Lower lobe of right lung (tissue), 2 donors: ENCODE results near the gene HAUS6. TPM values are rescaled to one million over a fixed set of nuclear protein-coding genes. Genes with fewer than 3 reads are reported as not detected.

Experiments
- ATAC-seq, 2 donors: fragments of 200-7000 bp; cut with Tn5 transposase; one replicate each; pipeline ENCODE4 v1.9.1; 2020 to 2022; ENCODE audit warnings: mild to moderate bottlenecking in 2 of 2, moderate library complexity in 2 of 2
- DNase-seq: peaks from one replicate; pipeline ENCODE4 v3.0.0-alpha.2; 2020
- H3K27ac ChIP-seq: fragments of 200-600 bp; one replicate; pipeline ENCODE4 v1.8.0; 2022
- H3K27me3 ChIP-seq: fragments of 200-600 bp; one replicate; pipeline ENCODE4 v1.8.0; 2022; ENCODE audit warnings: low read depth
- H3K36me3 ChIP-seq: fragments of 200-600 bp; one replicate; pipeline ENCODE4 v1.8.0; 2022; ENCODE audit warnings: mild to moderate bottlenecking
- H3K4me1 ChIP-seq: fragments of 200-600 bp; one replicate; pipeline ENCODE4 v1.8.0; 2022
- H3K4me3 ChIP-seq: fragments of 200-600 bp; one replicate; pipeline ENCODE4 v1.8.0; 2022; ENCODE audit warnings: mild to moderate bottlenecking
- H3K9me3 ChIP-seq: fragments of 200-600 bp; one replicate; pipeline ENCODE4 v1.8.0; 2022
- intact Hi-C: fragments of 100-400 bp; cut with DNase I; formaldehyde crosslinking; loops from one replicate; pipeline ENCODE4 v1.11.0; 2022
- total RNA-seq: library from RNA; stranded (reverse); fragmentation: NEBNext Ultra II Directional; extraction: Animal tissue kit (Norgen Biotek cat#: 25700); gene quantifications from one replicate; pipeline ENCODE4 v1.2.1, GENCODE V29; 2021
- TF ChIP-seq, protein P1 (sequence below): fragments of 200-600 bp; IDR thresholded peaks from one replicate; pipeline ENCODE4 v1.8.0; 2022; ENCODE audit warnings: antibody characterized with exemption, mild to moderate bottlenecking
- donor health status: DM: no; HTN: yes; CAD: no; lungs with severe emphysema.

HAUS6 gene
- total RNA-seq, 1 donor from 2014 or later = 7.5 TPM

DNA sequence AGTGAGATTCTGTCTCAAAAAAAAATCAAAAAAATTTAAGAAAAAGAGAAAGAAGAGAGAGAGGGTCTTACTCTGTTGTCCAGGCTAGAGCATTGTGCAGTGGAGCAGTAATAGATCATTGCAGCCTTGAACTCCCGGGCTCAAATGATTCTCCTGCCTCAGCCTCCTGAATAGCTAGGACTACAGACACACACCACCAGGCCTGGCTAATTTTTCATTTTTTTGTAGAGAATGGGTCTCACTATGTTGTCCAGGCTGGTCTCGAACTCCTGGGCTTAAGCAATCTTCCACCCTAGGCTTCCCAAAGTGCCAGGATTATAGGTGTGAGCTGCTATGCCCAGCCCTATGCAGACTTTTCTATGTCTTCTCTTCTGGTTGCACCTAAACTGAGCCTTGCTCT is 28.5 kb downstream of the HAUS6 start:
- H3K4me3 ChIP-seq = no peak overlapping the region
- intact Hi-C loops = no loop called here
- TF ChIP-seq, protein P1, sequence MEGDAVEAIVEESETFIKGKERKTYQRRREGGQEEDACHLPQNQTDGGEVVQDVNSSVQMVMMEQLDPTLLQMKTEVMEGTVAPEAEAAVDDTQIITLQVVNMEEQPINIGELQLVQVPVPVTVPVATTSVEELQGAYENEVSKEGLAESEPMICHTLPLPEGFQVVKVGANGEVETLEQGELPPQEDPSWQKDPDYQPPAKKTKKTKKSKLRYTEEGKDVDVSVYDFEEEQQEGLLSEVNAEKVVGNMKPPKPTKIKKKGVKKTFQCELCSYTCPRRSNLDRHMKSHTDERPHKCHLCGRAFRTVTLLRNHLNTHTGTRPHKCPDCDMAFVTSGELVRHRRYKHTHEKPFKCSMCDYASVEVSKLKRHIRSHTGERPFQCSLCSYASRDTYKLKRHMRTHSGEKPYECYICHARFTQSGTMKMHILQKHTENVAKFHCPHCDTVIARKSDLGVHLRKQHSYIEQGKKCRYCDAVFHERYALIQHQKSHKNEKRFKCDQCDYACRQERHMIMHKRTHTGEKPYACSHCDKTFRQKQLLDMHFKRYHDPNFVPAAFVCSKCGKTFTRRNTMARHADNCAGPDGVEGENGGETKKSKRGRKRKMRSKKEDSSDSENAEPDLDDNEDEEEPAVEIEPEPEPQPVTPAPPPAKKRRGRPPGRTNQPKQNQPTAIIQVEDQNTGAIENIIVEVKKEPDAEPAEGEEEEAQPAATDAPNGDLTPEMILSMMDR = no peak
- no peaks in the 10 kb centered on the region for H3K27me3 ChIP-seq
- H3K4me1 ChIP-seq = no peaks in the 10 kb centered on the region
- H3K9me3 ChIP-seq = no peaks in the 10 kb centered on the region
- DNase-seq (no peak), ATAC-seq (no peak)
- H3K36me3 ChIP-seq = peaks cover 84% of the 10 kb centered on the region
- H3K27ac ChIP-seq = no peak overlapping the region

DNA sequence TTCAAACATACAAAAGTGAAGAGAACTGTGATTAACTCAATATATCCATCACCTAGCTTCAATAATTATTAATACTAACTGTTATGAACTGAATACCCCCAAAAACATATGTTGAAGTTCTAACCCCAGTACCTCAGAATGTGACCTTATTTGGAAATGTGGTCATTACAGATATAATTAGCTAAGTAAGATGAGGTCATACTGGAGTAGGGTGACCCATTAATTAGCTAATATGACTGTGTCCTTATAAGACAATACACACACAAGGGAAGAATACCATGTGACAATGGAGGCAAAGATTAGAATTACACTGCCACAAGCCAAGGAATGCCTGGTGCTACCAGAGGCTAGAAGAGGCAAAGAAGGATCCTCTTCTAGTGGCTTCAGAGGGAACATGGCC is 45.7 kb downstream of the HAUS6 start:
- TF ChIP-seq, protein P1 = no peak
- intact Hi-C loops = no loop called here

DNA sequence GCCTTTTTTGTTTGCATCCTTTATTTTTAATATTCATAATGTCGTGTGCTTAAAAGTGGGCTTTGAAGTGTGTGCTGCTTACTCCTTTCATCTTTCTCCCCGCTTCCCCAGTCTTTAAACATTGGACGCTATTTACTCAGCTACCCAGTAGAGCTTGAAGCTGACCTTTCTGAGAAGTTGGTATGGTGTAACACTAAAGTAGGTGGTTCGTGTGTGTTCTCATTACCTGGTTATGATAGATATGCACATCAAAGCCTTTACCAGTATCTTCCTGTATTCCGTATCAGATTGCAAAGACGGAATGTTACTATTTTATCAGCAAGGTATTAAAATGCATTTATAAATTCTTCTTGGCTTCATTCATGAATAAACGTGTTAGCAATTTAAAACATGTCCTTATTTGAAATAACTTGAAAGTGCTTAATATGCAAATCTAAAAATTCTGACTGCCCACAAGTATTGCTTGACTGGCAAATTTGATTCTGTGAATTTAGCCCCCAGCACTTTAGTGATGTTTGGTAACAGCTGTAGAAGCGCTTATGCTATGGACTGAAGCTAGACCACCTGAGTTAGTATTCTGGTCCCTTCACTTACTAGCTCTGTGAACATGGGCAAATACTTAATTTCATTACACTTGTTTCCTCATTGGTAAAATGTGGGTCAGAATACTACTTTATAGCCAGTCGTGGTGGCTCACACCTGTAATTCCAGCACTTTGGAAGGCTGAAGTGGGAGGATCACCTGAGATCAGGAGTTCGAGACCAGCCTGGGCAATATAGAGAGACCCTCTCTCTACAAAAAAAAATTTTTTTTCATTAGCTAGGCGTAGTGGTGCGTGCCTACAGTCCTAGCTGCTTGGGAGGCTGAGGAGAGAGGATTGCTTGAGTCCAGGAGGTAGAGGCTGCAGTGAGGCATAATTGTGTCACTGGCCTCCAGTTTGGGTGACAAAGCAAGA is 51.8 kb downstream of the HAUS6 start:
- ATAC-seq (no peak), DNase-seq (no peak)
- Histone ChIP-seq H3K36me3 (peaks cover 3% of the 10 kb centered on the region), H3K4me3 (peak overlapping the region; percentile 76), H3K27ac (peak overlapping the region; percentile 92), H3K4me1 (peaks cover 35% of the 10 kb centered on the region), H3K27me3 (no peaks in the 10 kb centered on the region), H3K9me3 (no peaks in the 10 kb centered on the region)
- TF ChIP-seq, protein P1 = no peak
- intact Hi-C loops = no loop called here

More for the DNA sequence above, 45.7 kb downstream of the HAUS6 start:
- Histone ChIP-seq H3K9me3 (no peaks in the 10 kb centered on the region), H3K27me3 (no peaks in the 10 kb centered on the region), H3K4me1 (peaks cover 8% of the 10 kb centered on the region), H3K27ac (no peak overlapping the region), H3K4me3 (no peak overlapping the region), H3K36me3 (peaks cover 62% of the 10 kb centered on the region)
- ATAC-seq (no peak), DNase-seq (no peak)

DNA sequence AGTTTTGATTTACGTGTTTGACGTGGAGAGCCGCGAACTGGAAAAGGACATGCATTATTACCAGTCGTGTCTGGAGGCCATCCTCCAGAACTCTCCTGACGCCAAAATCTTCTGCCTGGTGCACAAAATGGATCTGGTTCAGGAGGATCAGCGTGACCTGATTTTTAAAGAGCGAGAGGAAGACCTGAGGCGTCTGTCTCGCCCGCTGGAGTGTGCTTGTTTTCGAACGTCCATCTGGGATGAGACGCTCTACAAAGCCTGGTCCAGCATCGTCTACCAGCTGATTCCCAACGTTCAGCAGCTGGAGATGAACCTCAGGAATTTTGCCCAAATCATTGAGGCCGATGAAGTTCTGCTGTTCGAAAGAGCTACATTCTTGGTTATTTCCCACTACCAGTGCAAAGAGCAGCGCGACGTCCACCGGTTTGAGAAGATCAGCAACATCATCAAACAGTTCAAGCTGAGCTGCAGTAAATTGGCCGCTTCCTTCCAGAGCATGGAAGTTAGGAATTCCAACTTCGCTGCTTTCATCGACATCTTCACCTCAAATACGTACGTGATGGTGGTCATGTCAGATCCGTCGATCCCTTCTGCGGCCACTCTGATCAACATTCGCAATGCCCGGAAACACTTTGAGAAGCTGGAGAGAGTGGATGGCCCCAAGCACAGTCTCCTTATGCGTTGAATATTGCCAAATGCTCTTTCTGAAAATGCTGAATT is 52.6 kb downstream of the HAUS6 start:
- H3K4me3 ChIP-seq = peak overlapping the region; percentile 76
- no peak for DNase-seq
- peaks cover 35% of the 10 kb centered on the region for H3K4me1 ChIP-seq
- no peaks in the 10 kb centered on the region for H3K36me3 ChIP-seq
- H3K27me3 ChIP-seq = no peaks in the 10 kb centered on the region
- intact Hi-C loops = no loop called here
- TF ChIP-seq, protein P1 = no peak
- H3K27ac ChIP-seq = peak overlapping the region; percentile 92
- ATAC-seq = peak in 1 of 2 donors; percentile 3
- no peaks in the 10 kb centered on the region for H3K9me3 ChIP-seq

DNA sequence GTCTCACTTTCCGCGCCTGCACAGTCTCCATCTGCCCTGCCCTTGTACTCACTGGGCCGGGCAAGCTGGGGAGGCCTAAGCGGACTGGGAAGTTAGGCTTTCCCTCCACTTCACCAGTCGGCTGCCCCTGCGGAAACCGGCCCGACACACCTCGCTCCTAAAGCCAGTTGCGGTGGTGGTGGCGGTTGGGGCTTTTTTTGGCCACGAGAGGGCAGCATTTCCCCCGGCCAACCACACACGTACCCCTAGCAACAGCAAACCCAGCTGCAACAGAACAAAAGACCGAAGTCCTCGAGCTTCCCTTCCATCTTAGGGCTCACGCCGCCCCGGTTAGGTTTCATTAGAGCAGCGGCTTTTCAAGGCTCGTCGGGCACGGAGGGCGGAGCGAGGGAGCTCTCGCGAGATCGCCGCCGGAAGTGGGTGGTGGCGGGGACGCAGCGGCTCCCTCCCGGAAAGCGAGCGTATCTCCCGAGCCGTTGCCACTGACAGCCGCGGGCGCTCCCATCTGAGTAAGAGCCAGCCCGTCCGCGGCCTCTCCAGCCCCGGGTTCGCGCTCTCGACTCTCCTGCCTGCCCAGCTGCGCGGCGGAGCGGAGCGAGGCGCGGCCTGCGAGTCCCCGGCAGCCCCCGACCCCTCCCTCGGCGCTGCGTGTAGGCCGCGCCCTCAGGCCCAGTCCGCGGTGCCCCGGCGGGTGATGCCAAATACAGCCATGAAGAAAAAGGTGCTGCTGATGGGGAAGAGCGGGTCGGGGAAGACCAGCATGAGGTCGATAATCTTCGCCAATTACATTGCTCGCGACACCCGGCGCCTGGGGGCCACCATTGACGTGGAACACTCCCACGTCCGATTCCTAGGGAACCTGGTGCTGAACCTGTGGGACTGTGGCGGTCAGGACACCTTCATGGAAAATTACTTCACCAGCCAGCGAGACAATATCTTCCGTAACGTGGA is 53.5 kb downstream of the HAUS6 start, which contains the start of gene RRAGA:
Gene RRAGA (plus strand): TSS at position 462 of the 951 bp plus-strand sequence. CDS start 233 bp downstream, at position 695.
- Histone ChIP-seq H3K9me3 (no peaks in the 10 kb centered on the region), H3K27ac (peak within 1 kb of the TSS; percentile 92), H3K36me3 (no peaks in the 10 kb centered on the region), H3K27me3 (no peaks in the 10 kb centered on the region), H3K4me1 (peaks cover 35% of the 10 kb centered on the region), H3K4me3 (peak within 1 kb of the TSS; percentile 76)
- peak; percentile 95 for DNase-seq
- intact Hi-C loops = no loop called here
- TF ChIP-seq, protein P1 = peak; percentile 82
- peak; percentile 97 to 98 for ATAC-seq
